C4-2B (cell line): ENCODE measurements around the gene SOBP.

Experiments
- ZFX ChIP-seq: fragments of 450-650 bp; IDR thresholded peaks from 2 replicates; pipeline ENCODE4 v1.6.1; 2017
- TF ChIP-seq, protein P1 (sequence below): fragments of 450-650 bp; conservative IDR thresholded peaks from 2 replicates; pipeline ENCODE4 v1.5.1; 2017; ENCODE audit warnings: mild to moderate bottlenecking

DNA sequence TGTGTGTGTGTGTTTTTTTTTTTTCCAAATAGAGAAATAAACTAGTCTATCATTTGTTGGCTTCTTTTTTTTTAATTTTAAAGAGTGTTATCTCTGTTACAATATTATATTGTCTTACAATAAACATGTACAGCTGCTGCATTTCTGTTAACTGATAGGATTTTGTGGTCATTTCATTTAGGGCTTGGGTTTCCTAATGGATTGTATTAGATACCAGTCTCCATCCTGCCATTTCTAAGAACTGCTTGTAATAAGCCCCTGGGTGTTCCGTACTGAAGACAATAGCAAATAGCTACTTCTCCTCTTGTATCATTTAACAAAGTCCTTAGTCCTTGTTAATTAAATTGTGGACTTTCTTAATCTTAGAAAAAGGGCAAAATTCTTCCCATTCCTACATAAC, 45.7 kb downstream of the SOBP start:
- TF ChIP-seq, protein P1, sequence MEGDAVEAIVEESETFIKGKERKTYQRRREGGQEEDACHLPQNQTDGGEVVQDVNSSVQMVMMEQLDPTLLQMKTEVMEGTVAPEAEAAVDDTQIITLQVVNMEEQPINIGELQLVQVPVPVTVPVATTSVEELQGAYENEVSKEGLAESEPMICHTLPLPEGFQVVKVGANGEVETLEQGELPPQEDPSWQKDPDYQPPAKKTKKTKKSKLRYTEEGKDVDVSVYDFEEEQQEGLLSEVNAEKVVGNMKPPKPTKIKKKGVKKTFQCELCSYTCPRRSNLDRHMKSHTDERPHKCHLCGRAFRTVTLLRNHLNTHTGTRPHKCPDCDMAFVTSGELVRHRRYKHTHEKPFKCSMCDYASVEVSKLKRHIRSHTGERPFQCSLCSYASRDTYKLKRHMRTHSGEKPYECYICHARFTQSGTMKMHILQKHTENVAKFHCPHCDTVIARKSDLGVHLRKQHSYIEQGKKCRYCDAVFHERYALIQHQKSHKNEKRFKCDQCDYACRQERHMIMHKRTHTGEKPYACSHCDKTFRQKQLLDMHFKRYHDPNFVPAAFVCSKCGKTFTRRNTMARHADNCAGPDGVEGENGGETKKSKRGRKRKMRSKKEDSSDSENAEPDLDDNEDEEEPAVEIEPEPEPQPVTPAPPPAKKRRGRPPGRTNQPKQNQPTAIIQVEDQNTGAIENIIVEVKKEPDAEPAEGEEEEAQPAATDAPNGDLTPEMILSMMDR: no peak
- no peak for TF ChIP-seq ZFX
